GM23338 (cell line): Measurements from ENCODE around the gene VWA2. TPM values are rescaled to one million over a fixed set of nuclear protein-coding genes. Genes with fewer than 3 reads are reported as not detected.

Experiments
- ATAC-seq: fragments of 200-7000 bp; cut with Tn5 transposase; 3 replicates; pipeline ENCODE4 v1.9.1; 2020
- DNase-seq: peaks from one replicate; pipeline ENCODE4 v3.0.0-alpha.2; 2015; ENCODE audit warnings: low spot score
- H2AFZ ChIP-seq: fragments of 200-600 bp; sonication (generic); 2 replicates; pipeline ENCODE4 v1.8.0; 2016; ENCODE audit warnings: antibody characterized with exemption, mild to moderate bottlenecking, moderate library complexity
- H3F3A ChIP-seq: fragments of 200-600 bp; sonication (generic); replicated peaks from 2 replicates; pipeline ENCODE4 v1.8.0; 2017; ENCODE audit warnings: antibody characterized with exemption, mixed run types, low read depth
- H3K27ac ChIP-seq: fragments of 200-600 bp; sonication (generic); 2 replicates; pipeline ENCODE4 v1.6.1; 2016; ENCODE audit warnings: low read depth
- H3K27me3 ChIP-seq: fragments of 200-600 bp; sonication (generic); 2 replicates; pipeline ENCODE4 v1.8.0; 2016; ENCODE audit warnings: mild to moderate bottlenecking, mixed run types, moderate library complexity; ENCODE audit not compliant: insufficient read depth
- H3K36me3 ChIP-seq: fragments of 200-600 bp; sonication (generic); 2 replicates; pipeline ENCODE4 v1.8.0; 2016; ENCODE audit warnings: mild to moderate bottlenecking; ENCODE audit not compliant: insufficient read depth
- H3K4me1 ChIP-seq: fragments of 200-600 bp; sonication (generic); 2 replicates; pipeline ENCODE4 v1.8.0; 2016; ENCODE audit warnings: mild to moderate bottlenecking, moderate library complexity; ENCODE audit not compliant: insufficient read depth
- H3K4me2 ChIP-seq: fragments of 200-600 bp; sonication (generic); 2 replicates; pipeline ENCODE4 v1.7.1; 2017; ENCODE audit warnings: mixed run types
- H3K4me3 ChIP-seq: fragments of 200-600 bp; sonication (generic); 2 replicates; pipeline ENCODE4 v1.6.1; 2016; ENCODE audit warnings: mixed run types
- H3K79me2 ChIP-seq: fragments of 200-600 bp; sonication (generic); replicated peaks from 2 replicates; pipeline ENCODE4 v1.8.0; 2017; ENCODE audit warnings: mild to moderate bottlenecking; ENCODE audit not compliant: insufficient read depth
- H3K9me2 ChIP-seq: fragments of 200-600 bp; sonication (generic); 2 replicates; pipeline ENCODE4 v1.8.0; 2017; ENCODE audit not compliant: insufficient read depth
- H4K20me1 ChIP-seq: fragments of 200-600 bp; sonication (generic); replicated peaks from 2 replicates; pipeline ENCODE4 v1.8.0; 2017; ENCODE audit warnings: mild to moderate bottlenecking; ENCODE audit not compliant: insufficient read depth
- H3K27ac Mint-ChIP-seq: 2 replicates; pipeline ENCODE4 v1.8.0; 2020; ENCODE audit warnings: inconsistent platforms, mild to moderate bottlenecking, moderate library complexity, mixed read lengths
- H3K27me3 Mint-ChIP-seq: 3 replicates; pipeline ENCODE4 v1.8.0; 2022; ENCODE audit warnings: low read depth, mild to moderate bottlenecking, moderate library complexity, mixed read lengths, inconsistent platforms; ENCODE audit not compliant: insufficient read depth, poor library complexity
- H3K36me3 Mint-ChIP-seq: 3 replicates; pipeline ENCODE4 v1.8.0; 2021; ENCODE audit warnings: low read depth, mild to moderate bottlenecking, inconsistent platforms, moderate library complexity, mixed read lengths
- H3K4me1 Mint-ChIP-seq: 3 replicates; pipeline ENCODE4 v1.8.0; 2020; ENCODE audit warnings: mild to moderate bottlenecking, inconsistent platforms, mixed read lengths
- H3K4me3 Mint-ChIP-seq: 3 replicates; pipeline ENCODE4 v1.8.0; 2021; ENCODE audit warnings: moderate library complexity, mild to moderate bottlenecking, inconsistent platforms, mixed read lengths
- H3K9me3 Mint-ChIP-seq: 3 replicates; pipeline ENCODE4 v1.8.0; 2020; ENCODE audit warnings: moderate library complexity, mild to moderate bottlenecking, inconsistent platforms, mixed read lengths
- CREB1 ChIP-seq: fragments of 250-450 bp; sonication (Bioruptor Pico); IDR thresholded peaks from 2 replicates; pipeline ENCODE4 v1.5.0; 2020; ENCODE audit warnings: low read depth, mild to moderate bottlenecking, moderate library complexity
- CTCF ChIP-seq, 2 experiments: fragments of 200-600 bp in 1 of 2; sonication (generic) in 1 of 2; conservative IDR thresholded peaks; 2 replicates each; pipeline versions ENCODE4 v1.5.1 to v1.6.1; 2016 to 2017; ENCODE audit warnings: antibody characterized with exemption in 2 of 2, low read depth in 2 of 2, mild to moderate bottlenecking in 2 of 2, moderate library complexity in 1 of 2
- ETS1 ChIP-seq: IDR thresholded peaks from 2 replicates; pipeline ENCODE4 v1.6.1; 2016; ENCODE audit warnings: antibody characterized with exemption
- EZH2 ChIP-seq: fragments of 200-600 bp; sonication (generic); IDR thresholded peaks from one replicate; pipeline ENCODE4 v1.8.0; 2017; ENCODE audit warnings: antibody characterized with exemption, mild to moderate bottlenecking, low read depth; ENCODE audit not compliant: unreplicated experiment
- EZH2phosphoT487 ChIP-seq: fragments of 200-600 bp; sonication (generic); IDR thresholded peaks from one replicate; pipeline ENCODE4 v1.8.1; 2018; ENCODE audit warnings: antibody characterized with exemption; ENCODE audit not compliant: unreplicated experiment
- JUNB ChIP-seq: IDR thresholded peaks from one replicate; pipeline ENCODE4 v1.6.1; 2016; ENCODE audit warnings: antibody characterized with exemption; ENCODE audit not compliant: unreplicated experiment
- NANOG ChIP-seq: IDR thresholded peaks from 2 replicates; pipeline ENCODE4 v1.6.1; 2016; ENCODE audit warnings: antibody characterized with exemption, borderline replicate concordance
- POLR2AphosphoS5 ChIP-seq: IDR thresholded peaks from 2 replicates; pipeline ENCODE4 v1.6.1; 2016; ENCODE audit warnings: antibody characterized with exemption, low read depth
- REST ChIP-seq: IDR thresholded peaks from one replicate; pipeline ENCODE4 v1.6.1; 2018; ENCODE audit warnings: antibody characterized with exemption; ENCODE audit not compliant: unreplicated experiment
- STAT1 ChIP-seq: IDR thresholded peaks from one replicate; pipeline ENCODE4 v1.6.1; 2016; ENCODE audit warnings: antibody characterized with exemption; ENCODE audit not compliant: unreplicated experiment
- ZNF114 ChIP-seq: fragments of 250-450 bp; sonication (Bioruptor Pico); IDR thresholded peaks from 2 replicates; pipeline ENCODE4 v1.5.0; 2020; ENCODE audit warnings: mild to moderate bottlenecking, moderate library complexity
- ZNF331 ChIP-seq: fragments of 250-450 bp; sonication (Bioruptor Pico); IDR thresholded peaks from 2 replicates; pipeline ENCODE4 v1.5.0; 2020; ENCODE audit warnings: low read depth, mild to moderate bottlenecking, moderate library complexity
- ZNF462 ChIP-seq: fragments of 250-450 bp; sonication (Bioruptor Pico); IDR thresholded peaks from 2 replicates; pipeline ENCODE4 v1.5.0; 2020; ENCODE audit warnings: mild to moderate bottlenecking, moderate library complexity
- polyA plus RNA-seq: library from polyadenylated mRNA; unstranded; fragments of >200 nt; fragmentation: Nextera tagmentation; extraction: Ambion mirVana; gene quantifications from 2 replicates; pipeline ENCODE4 v1.2.1, GENCODE V29; 2016
- total RNA-seq: library from RNA; depleted of rRNA; stranded (reverse); fragments of >200 nt; shearing (Covaris generic); gene quantifications from 2 replicates; pipeline ENCODE4 v1.2.3, GENCODE V29; 2014

The VWA2 gene
- total and polyA plus RNA-seq, 2 experiments from 2014 or later = 0.48 to 3.7 TPM

GRCh38 chr10:114301951-114302710 lies 63.1 kb downstream of the VWA2 start:
- no peak overlapping the region for H3K4me2 ChIP-seq
- no peak overlapping the region for H3K4me3 ChIP-seq
- DNase-seq = no peak
- peaks cover 12% of the 10 kb centered on the region; the same call in 2 of the 3 replicates for H3K36me3 Mint-ChIP-seq
- no peaks in the 10 kb centered on the region for H3K4me1 ChIP-seq
- peaks cover 6% of the 10 kb centered on the region for H3K4me1 Mint-ChIP-seq
- H3K4me3 Mint-ChIP-seq = no peak overlapping the region
- no peaks in the 10 kb centered on the region for H3K9me3 Mint-ChIP-seq
- H4K20me1 ChIP-seq = no peaks in the 10 kb centered on the region
- no peak overlapping the region for H3K27ac ChIP-seq
- H3K79me2 ChIP-seq = no peaks in the 10 kb centered on the region
- no peak overlapping the region for H2AFZ ChIP-seq
- no peaks in the 10 kb centered on the region for H3F3A ChIP-seq
- H3K27ac Mint-ChIP-seq = no peak overlapping the region
- H3K36me3 ChIP-seq = no peaks in the 10 kb centered on the region
- no peaks in the 10 kb centered on the region for H3K27me3 ChIP-seq
- ATAC-seq = no peak
- H3K9me2 ChIP-seq = no peaks in the 10 kb centered on the region
- H3K27me3 Mint-ChIP-seq = peaks cover 13% of the 10 kb centered on the region
- TF ChIP-seq JUNB = no peak
- TF ChIP-seq ZNF331 (CRISPR knock-in tag) = no peak
- no peak for TF ChIP-seq NANOG
- TF ChIP-seq CTCF (conservative IDR thresholded peaks at IDR 0.05; ENCODE audit: low read depth in 2 of 2) = no peak
- no peak for TF ChIP-seq EZH2
- TF ChIP-seq POLR2AphosphoS5 = no peak
- TF ChIP-seq EZH2phosphoT487 = no peak
- no peak for TF ChIP-seq CREB1
- TF ChIP-seq REST = no peak
- no peak for TF ChIP-seq ETS1
- TF ChIP-seq ZNF114 (CRISPR knock-in tag) = no peak
- no peak for TF ChIP-seq STAT1
- TF ChIP-seq ZNF462 (CRISPR knock-in tag) = no peak
